ENCODE results near the gene PLCL1.

- TF ChIP-seq EZH2phosphoT487 (IDR thresholded peaks at IDR 0.05; ENCODE audit: low read length) (no peak), CTCF (IDR thresholded peaks at IDR 0.05; ENCODE audit: low read length) (no peak)
These were observed 126.3 kb downstream of the PLCL1 start for GRCh38 chr2:197930570-197931278.
